Mucosa of rectum (tissue), 2 donors: ENCODE results near the gene PPP1R27.
"Not testable (repeated sequence)": the region's sequence is repeated elsewhere in the genome, so short reads cannot be mapped to it uniquely, and the experiment has no call there.

Experiments
- H3K27ac ChIP-seq, 2 donors: one replicate each; pipeline ENCODE4 v1.7.0; 2013; ENCODE audit warnings: inconsistent platforms in 2 of 2, low read depth in 2 of 2, low read length in 2 of 2
- H3K27me3 ChIP-seq, 2 donors: one replicate each; pipeline ENCODE4 v1.7.0; 2013; ENCODE audit warnings: low read length in 2 of 2; ENCODE audit not compliant: control insufficient read depth in 2 of 2, insufficient read depth in 2 of 2
- H3K36me3 ChIP-seq, 2 donors: one replicate each; pipeline ENCODE4 v1.7.0; 2013; ENCODE audit warnings: low read length in 2 of 2; ENCODE audit not compliant: control insufficient read depth in 2 of 2, insufficient read depth in 2 of 2
- H3K4me1 ChIP-seq, 2 donors: one replicate each; pipeline ENCODE4 v1.7.0; 2013; ENCODE audit warnings: low read length in 2 of 2, mild to moderate bottlenecking in 1 of 2; ENCODE audit not compliant: control insufficient read depth in 2 of 2, insufficient read depth in 2 of 2
- H3K4me3 ChIP-seq, 2 donors: one replicate each; pipeline ENCODE4 v1.7.0; 2013; ENCODE audit warnings: low read length in 2 of 2
- H3K9ac ChIP-seq, 2 donors: one replicate each; pipeline ENCODE4 v1.7.0; 2013; ENCODE audit warnings: low read length in 2 of 2, low read depth in 1 of 2, mild to moderate bottlenecking in 1 of 2
- H3K9me3 ChIP-seq, 2 donors: one replicate each; pipeline ENCODE4 v1.7.0; 2013; ENCODE audit warnings: low read length in 2 of 2; ENCODE audit not compliant: control insufficient read depth in 2 of 2
- donor health status: healthy.
- donor health status: Normal muscosa, but diverticular disease.

The PPP1R27 gene

DNA sequence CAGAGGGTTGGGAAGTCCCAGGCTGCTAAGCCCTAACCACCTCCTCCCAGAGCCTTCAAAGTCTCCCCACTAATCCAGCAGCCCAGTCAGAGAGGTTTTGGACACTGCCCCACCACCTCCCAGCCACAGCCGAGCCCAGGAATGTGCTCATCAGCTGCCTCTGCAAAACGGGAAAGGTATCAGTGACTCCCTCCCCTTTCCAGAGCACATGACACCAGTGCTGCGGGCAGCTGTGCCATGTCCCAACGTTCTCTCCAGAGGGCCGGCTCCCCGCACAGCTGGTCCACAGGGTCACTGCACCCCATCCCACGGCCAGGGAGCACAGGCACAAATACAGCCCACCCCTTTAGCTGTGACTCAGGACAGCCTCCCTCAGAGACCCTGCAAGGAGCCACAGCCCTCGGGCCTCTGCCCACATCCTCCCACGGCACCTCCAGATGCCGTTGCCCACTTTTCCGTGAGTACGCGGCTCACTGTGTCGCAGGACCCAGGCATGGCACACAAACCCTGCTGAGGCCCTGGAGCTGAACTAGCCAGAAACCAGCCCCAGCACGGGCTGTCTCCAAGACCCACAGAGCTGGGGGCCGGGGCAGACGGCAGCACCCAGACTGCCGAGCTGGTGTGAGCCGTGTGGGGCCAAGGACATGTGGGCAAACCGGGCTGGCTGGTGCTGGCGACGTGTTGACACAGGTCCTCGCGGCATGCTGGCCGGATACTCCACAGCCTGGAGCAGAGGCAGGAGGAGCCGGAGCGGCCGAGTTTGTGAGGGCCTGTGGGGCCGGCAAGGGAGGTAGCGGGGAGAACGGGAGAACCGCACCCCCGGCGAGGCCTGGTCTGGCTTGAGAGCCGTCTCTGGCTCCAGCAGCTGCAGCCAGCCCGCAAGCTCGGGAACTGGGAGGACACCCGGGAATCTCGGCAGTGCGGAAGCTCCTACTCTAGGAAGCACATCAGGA lies 6.3 kb upstream of the PPP1R27 start:
- H3K4me3 ChIP-seq: no peak overlapping the region
- no peaks in the 10 kb centered on the region for H3K27me3 ChIP-seq
- H3K9ac ChIP-seq: no peak overlapping the region
- no peaks in the 10 kb centered on the region for H3K9me3 ChIP-seq
- peaks cover 33 to 38% of the 10 kb centered on the region in 2 donors for H3K36me3 ChIP-seq
- H3K4me1 ChIP-seq: no peaks in the 10 kb centered on the region
- H3K27ac ChIP-seq: no peak overlapping the region

DNA sequence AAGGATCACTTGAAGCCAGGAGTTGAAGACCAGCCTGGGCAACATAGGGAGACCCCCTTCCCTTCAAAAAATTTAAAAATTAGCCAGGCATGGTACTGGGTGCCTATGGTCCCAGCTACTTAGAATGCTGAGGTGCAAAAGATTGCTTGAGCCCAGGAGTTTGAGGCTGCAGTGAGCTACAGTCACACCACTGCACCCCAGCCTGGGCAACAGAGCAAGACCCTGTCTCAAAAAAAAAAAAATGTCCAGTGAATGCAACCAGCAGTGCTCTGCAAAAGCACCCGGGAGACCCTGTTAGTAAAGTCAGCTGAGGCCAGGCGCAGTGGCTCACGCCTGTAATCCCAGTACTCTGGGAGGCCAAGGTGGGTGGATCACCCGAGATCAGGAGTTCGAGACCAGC lies 5.2 kb upstream of the PPP1R27 start:
- not testable (repeated sequence) for H3K9me3 ChIP-seq, H3K27me3 ChIP-seq, H3K4me3 ChIP-seq, H3K9ac ChIP-seq, H3K4me1 ChIP-seq, H3K27ac ChIP-seq
- H3K36me3 ChIP-seq: peaks cover 23 to 28% of the 10 kb centered on the region in 2 donors

GRCh38 chr17:81839301-81839700 lies 4.5 kb upstream of the PPP1R27 start:
- no peaks in the 10 kb centered on the region for H3K9me3 ChIP-seq
- H3K36me3 ChIP-seq: peaks cover 15 to 20% of the 10 kb centered on the region in 2 donors
- no peak overlapping the region for H3K9ac ChIP-seq
- H3K27ac ChIP-seq: no peak overlapping the region
- no peaks in the 10 kb centered on the region for H3K27me3 ChIP-seq
- H3K4me3 ChIP-seq: no peak overlapping the region
- no peaks in the 10 kb centered on the region for H3K4me1 ChIP-seq

DNA sequence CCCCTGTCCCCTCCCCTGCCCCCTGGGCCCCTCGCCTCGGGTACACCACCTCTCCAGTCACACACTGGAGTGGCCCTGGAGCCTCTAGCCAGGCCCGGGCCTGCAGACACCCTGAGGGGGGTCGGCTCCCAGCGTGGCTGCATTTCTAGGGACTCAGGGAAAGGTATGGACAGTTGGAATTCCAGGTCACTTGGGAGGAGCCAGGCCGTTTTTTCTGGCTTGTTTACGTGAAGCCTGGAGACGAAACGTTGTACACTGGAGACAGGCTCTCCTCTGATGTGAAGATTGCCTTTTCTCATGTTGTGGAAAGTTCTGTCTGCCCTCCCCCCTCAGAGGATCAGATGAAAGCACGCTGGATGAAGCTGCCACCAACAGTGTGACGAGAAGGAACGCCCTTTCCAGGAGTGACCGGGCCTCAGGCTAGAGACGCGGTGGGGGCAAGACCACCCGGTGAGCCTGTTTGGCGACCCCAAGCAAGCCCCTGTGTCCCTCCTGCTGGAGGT lies 4.0 kb upstream of the PPP1R27 start:
- no peak overlapping the region for H3K4me3 ChIP-seq
- H3K4me1 ChIP-seq: peaks cover under 1% of the 10 kb centered on the region in 2 donors
- H3K36me3 ChIP-seq: peaks cover 11 to 16% of the 10 kb centered on the region in 2 donors
- H3K9me3 ChIP-seq: no peaks in the 10 kb centered on the region
- no peak overlapping the region for H3K27ac ChIP-seq
- H3K9ac ChIP-seq: no peak overlapping the region
- H3K27me3 ChIP-seq: no peaks in the 10 kb centered on the region

GRCh38 chr17:81837641-81838040 lies 2.8 kb upstream of the PPP1R27 start:
- Histone ChIP-seq H3K27me3 (no peaks in the 10 kb centered on the region), H3K36me3 (peaks cover 0 to 4% of the 10 kb centered on the region in 2 donors), H3K27ac (no peak overlapping the region), H3K4me1 (peaks cover 4 to 5% of the 10 kb centered on the region in 2 donors), H3K4me3 (no peak overlapping the region), H3K9me3 (no peaks in the 10 kb centered on the region), H3K9ac (no peak overlapping the region)

GRCh38 chr17:81833921-81834830 lies 674 bp downstream of the PPP1R27 start:
- H3K4me3 ChIP-seq: peak overlapping the region; percentile 67 to 75
- no peaks in the 10 kb centered on the region for H3K9me3 ChIP-seq
- H3K9ac ChIP-seq: peak overlapping the region; percentile 85 to 94
- H3K27ac ChIP-seq: peak overlapping the region; percentile 86 to 93
- no peaks in the 10 kb centered on the region for H3K27me3 ChIP-seq
- peaks cover 11 to 16% of the 10 kb centered on the region in 2 donors for H3K4me1 ChIP-seq
- no peaks in the 10 kb centered on the region for H3K36me3 ChIP-seq

DNA sequence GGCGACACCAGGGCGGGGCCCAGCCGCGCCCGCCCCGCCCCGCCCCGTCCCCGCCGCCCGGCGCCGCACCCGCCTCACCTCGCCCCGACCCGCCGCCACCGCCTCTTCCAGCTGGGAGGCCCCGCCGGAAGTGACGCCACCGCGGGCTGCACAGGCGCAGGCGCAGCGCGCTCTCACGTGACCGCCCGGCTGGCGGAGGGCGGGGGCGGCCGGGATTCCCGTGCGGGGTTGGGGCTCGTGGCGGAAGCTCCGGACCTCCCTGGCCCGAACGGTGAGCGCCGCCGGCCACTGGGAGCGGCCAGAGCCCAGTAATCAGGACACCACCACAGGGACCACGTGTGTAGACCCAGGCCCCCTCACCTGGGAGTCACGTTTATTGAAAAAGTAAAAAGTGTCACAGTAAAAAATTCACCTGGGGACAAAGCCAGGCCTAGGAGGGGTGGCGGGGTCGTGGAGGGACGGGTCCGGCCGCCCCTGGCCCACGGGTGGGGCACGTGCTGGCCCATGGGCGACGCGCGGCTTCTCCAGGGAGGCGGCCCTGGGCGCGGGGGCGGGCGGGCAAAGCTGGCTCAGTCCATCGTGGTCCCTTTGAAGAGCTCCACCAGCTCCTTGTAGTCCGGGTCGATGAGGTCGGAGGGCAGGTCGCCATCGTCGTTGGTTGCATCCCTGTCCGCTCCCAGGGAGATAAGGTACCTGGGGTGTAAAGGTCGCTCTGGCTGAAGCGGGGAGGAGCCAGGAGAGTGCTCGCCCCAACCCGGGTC lies 1.5 kb downstream of the PPP1R27 start, which contains the start of gene MCRIP1:
Gene MCRIP1, minus strand, starts transcription at position 132 of the 761 bp plus-strand sequence. CDS start 8,785 bp downstream, outside the sequence.
- Histone ChIP-seq H3K4me1 (peaks cover 11 to 16% of the 10 kb centered on the region in 2 donors), H3K4me3 (peak within 1 kb of the TSS; percentile 68 to 77), H3K27me3 (no peaks in the 10 kb centered on the region), H3K27ac (peak within 1 kb of the TSS; percentile 86 to 93), H3K36me3 (no peaks in the 10 kb centered on the region), H3K9ac (peak within 1 kb of the TSS; percentile 88 to 94), H3K9me3 (no peaks in the 10 kb centered on the region)

GRCh38 chr17:81832608-81833159 lies 2.2 kb downstream of the PPP1R27 start:
- Histone ChIP-seq H3K9me3 (no peaks in the 10 kb centered on the region), H3K9ac (peak overlapping the region; percentile 85 to 88), H3K27me3 (no peaks in the 10 kb centered on the region), H3K4me3 (peak overlapping the region; percentile 68 to 77), H3K36me3 (no peaks in the 10 kb centered on the region), H3K4me1 (peaks cover 11 to 16% of the 10 kb centered on the region in 2 donors), H3K27ac (peak overlapping the region; percentile 83 to 88)

DNA sequence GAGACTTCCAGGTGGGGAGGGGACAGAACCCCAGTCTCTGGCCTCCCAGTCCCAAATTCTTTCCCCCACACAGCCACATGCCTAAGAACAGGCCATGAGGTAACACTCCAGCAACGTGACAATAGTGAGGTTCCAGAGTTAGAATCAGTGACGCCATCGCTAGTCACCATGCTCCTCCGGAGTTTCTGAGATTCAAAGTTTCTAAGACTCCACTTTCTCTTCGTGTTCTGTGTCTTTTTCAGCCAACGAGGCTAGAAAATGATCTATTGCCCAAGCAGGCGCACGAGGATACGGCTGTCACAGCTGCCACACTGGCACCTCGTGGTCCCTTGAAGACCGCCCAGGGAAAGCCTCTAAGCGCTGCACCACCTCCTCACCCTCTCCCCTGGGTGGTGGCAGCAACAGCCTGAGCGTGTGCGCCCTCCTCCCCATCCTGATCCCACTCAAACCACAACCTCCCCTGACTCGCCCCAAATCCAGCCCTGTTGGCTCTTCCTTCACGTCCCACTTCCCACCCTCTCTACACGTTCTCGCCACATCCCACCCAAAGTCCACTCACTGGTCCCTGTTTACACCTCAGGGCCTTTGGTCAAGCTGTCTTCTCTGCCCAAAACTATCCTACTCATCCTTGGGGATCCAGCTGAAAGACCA lies 2.8 kb downstream of the PPP1R27 start:
- Histone ChIP-seq H3K9ac (peak overlapping the region; percentile 85 to 88), H3K4me3 (peak overlapping the region; percentile 68 to 77), H3K36me3 (no peaks in the 10 kb centered on the region), H3K9me3 (no peaks in the 10 kb centered on the region), H3K4me1 (peaks cover 11 to 16% of the 10 kb centered on the region in 2 donors), H3K27ac (peak overlapping the region; percentile 83 to 88), H3K27me3 (no peaks in the 10 kb centered on the region)
